Osteoblast (primary cell): ENCODE data around the gene CDK5RAP2. TPM values are rescaled to one million over a fixed set of nuclear protein-coding genes. Genes with fewer than 3 reads are reported as not detected.

ENCODE experiments used
- DNase-seq: peaks from one replicate; pipeline ENCODE4 v3.0.0; 2011; ENCODE audit warnings: low spot score, mixed read lengths; ENCODE audit not compliant: insufficient read length; ENCODE audit errors: missing footprints
- H2AFZ ChIP-seq: 2 replicates; pipeline ENCODE4 v1.6.0; 2011; ENCODE audit warnings: mild to moderate bottlenecking, low read length
- H3K27ac ChIP-seq: 2 replicates; pipeline ENCODE4 v1.5.1; 2011; ENCODE audit warnings: mild to moderate bottlenecking, low read depth, low read length, moderate library complexity
- H3K27me3 ChIP-seq: 2 replicates; pipeline ENCODE4 v1.6.0; 2012; ENCODE audit warnings: mild to moderate bottlenecking, control low read depth, inconsistent platforms, low read length, moderate library complexity; ENCODE audit not compliant: insufficient read depth
- H3K36me3 ChIP-seq: 2 replicates; pipeline ENCODE4 v1.5.1; 2011; ENCODE audit warnings: mild to moderate bottlenecking, low read length, control low read depth, moderate library complexity; ENCODE audit not compliant: insufficient read depth
- H3K4me1 ChIP-seq: 2 replicates; pipeline ENCODE4 v1.5.1; 2011; ENCODE audit warnings: mild to moderate bottlenecking, low read length, control low read depth, moderate library complexity; ENCODE audit not compliant: insufficient read depth
- H3K4me2 ChIP-seq: 2 replicates; pipeline ENCODE4 v1.6.0; 2011; ENCODE audit warnings: mild to moderate bottlenecking, low read length; ENCODE audit not compliant: insufficient read depth
- H3K4me3 ChIP-seq: fragments of 200-600 bp; sonication (generic); 3 replicates; pipeline ENCODE4 v1.5.1; 2012; ENCODE audit warnings: mild to moderate bottlenecking, low read length, inconsistent platforms; ENCODE audit not compliant: insufficient read depth
- H3K79me2 ChIP-seq: 2 replicates; pipeline ENCODE4 v1.6.0; 2012; ENCODE audit warnings: mild to moderate bottlenecking, low read length, control low read depth, inconsistent platforms; ENCODE audit not compliant: insufficient read depth
- H3K9me3 ChIP-seq: 2 replicates; pipeline ENCODE4 v1.5.1; 2011; ENCODE audit warnings: low read depth, low read length, control low read depth
- H4K20me1 ChIP-seq: 2 replicates; pipeline ENCODE4 v1.6.0; 2012; ENCODE audit warnings: mild to moderate bottlenecking, low read length, control low read depth; ENCODE audit not compliant: insufficient read depth
- CTCF ChIP-seq: IDR thresholded peaks from 2 replicates; pipeline ENCODE4 v1.5.1; 2011; ENCODE audit warnings: mild to moderate bottlenecking, low read depth, low read length, moderate library complexity; ENCODE audit errors: extremely low read depth
- total RNA-seq: library from RNA; depleted of rRNA; stranded (reverse); fragments of >200 nt; gene quantifications from 2 replicates; pipeline ENCODE4 v1.2.3, GENCODE V29; 2012

The CDK5RAP2 gene
- total RNA-seq, 1 donor = 59.7 TPM

- Histone ChIP-seq H3K4me2 (no peak overlapping the region), H4K20me1 (no peaks in the 10 kb centered on the region), H3K4me3 (no peak overlapping the region), H3K36me3 (no peaks in the 10 kb centered on the region), H3K4me1 (no peaks in the 10 kb centered on the region), H3K27me3 (no peaks in the 10 kb centered on the region), H3K27ac (no peak overlapping the region), H2AFZ (no peak overlapping the region), H3K79me2 (no peaks in the 10 kb centered on the region), H3K9me3 (no peaks in the 10 kb centered on the region)
- no peak for TF ChIP-seq CTCF
- peak; percentile 65 for DNase-seq
Observed at GRCh38 chr9:120350596-120350995, 229.4 kb downstream of the CDK5RAP2 start.

GRCh38 chr9:120348951-120349429 lies 231.0 kb downstream of the CDK5RAP2 start:
- H3K4me1 ChIP-seq = peaks cover 5% of the 10 kb centered on the region
- no peaks in the 10 kb centered on the region for H3K79me2 ChIP-seq
- no peaks in the 10 kb centered on the region for H3K36me3 ChIP-seq
- no peak overlapping the region for H3K27ac ChIP-seq
- TF ChIP-seq CTCF = peak; percentile 69
- no peak overlapping the region for H3K4me3 ChIP-seq
- H3K4me2 ChIP-seq = no peak overlapping the region
- peak; percentile 94 for DNase-seq
- H3K27me3 ChIP-seq = no peaks in the 10 kb centered on the region
- H3K9me3 ChIP-seq = no peaks in the 10 kb centered on the region
- no peaks in the 10 kb centered on the region for H4K20me1 ChIP-seq
- no peak overlapping the region for H2AFZ ChIP-seq

GRCh38 chr9:120345379-120345778 lies 234.6 kb downstream of the CDK5RAP2 start:
- Histone ChIP-seq H3K27me3 (no peaks in the 10 kb centered on the region), H3K79me2 (no peaks in the 10 kb centered on the region), H2AFZ (peak overlapping the region; percentile 49), H3K4me1 (peaks cover 7% of the 10 kb centered on the region), H3K4me3 (no peak overlapping the region), H4K20me1 (no peaks in the 10 kb centered on the region), H3K4me2 (no peak overlapping the region), H3K27ac (no peak overlapping the region), H3K36me3 (no peaks in the 10 kb centered on the region), H3K9me3 (no peaks in the 10 kb centered on the region)
- TF ChIP-seq CTCF = no peak
- DNase-seq = no peak

GRCh38 chr9:120344230-120344629 lies 235.7 kb downstream of the CDK5RAP2 start:
- H3K27ac ChIP-seq = no peak overlapping the region
- H3K4me2 ChIP-seq = no peak overlapping the region
- no peak for TF ChIP-seq CTCF
- no peaks in the 10 kb centered on the region for H3K79me2 ChIP-seq
- peaks cover 7% of the 10 kb centered on the region for H3K4me1 ChIP-seq
- no peaks in the 10 kb centered on the region for H3K27me3 ChIP-seq
- no peaks in the 10 kb centered on the region for H3K9me3 ChIP-seq
- H2AFZ ChIP-seq = no peak overlapping the region
- H3K36me3 ChIP-seq = no peaks in the 10 kb centered on the region
- H3K4me3 ChIP-seq = no peak overlapping the region
- H4K20me1 ChIP-seq = no peaks in the 10 kb centered on the region
- DNase-seq = peak; percentile 87
